Coronary artery (tissue), 2 donors: ENCODE results near the gene ELFN1.
A peak's percentile ranks its signal among the peaks of the same experiment; 100 is the strongest.

Experiments used
- DNase-seq: peaks from one replicate; pipeline ENCODE4 v3.0.0-alpha.2; 2017; ENCODE audit warnings: low spot score
- H3K27ac ChIP-seq, 2 donors: fragments of 200-600 bp; sonication (generic); one replicate each; pipeline ENCODE4 v1.5.1; 2016 to 2019
- H3K4me3 ChIP-seq: fragments of 200-600 bp; sonication (generic); 2 replicates; pipeline ENCODE4 v1.5.1; 2016; ENCODE audit warnings: mild to moderate bottlenecking, moderate library complexity
- CTCF ChIP-seq: fragments of 200-600 bp; sonication (generic); IDR thresholded peaks from one replicate; pipeline ENCODE4 v1.5.1; 2019; ENCODE audit warnings: antibody characterized with exemption

Gene ELFN1

GRCh38 chr7:1677206-1678080 lies 7.4 kb downstream of the ELFN1 start:
- no peak overlapping the region for H3K4me3 ChIP-seq
- H3K27ac ChIP-seq: no peak overlapping the region
- TF ChIP-seq CTCF: no peak
- DNase-seq: peak; percentile 46

DNA sequence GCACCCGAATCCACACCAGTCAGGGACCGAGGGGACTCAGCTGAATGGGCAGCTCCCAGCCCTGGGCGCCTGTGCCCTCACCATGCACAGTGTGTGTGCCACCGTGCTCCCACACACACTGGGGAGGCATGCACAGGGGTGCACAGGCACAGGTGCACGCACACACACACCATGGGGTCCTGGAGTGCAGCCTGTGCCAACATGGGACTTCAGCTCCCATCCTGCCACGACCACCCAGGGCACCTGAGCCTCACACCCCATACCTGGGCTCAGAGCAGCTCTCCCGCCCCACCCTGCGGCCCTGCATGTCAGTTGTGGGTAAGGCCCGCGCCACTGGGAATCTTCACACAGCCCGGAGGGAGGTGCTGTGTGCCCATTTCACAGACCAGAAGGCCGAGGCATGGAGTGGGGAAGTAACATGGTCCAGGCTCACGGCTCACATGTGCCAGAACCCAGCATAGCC lies 8.0 kb downstream of the ELFN1 start:
- no peak for TF ChIP-seq CTCF
- Histone ChIP-seq H3K4me3 (no peak overlapping the region), H3K27ac (no peak overlapping the region)
- peak; percentile 49 for DNase-seq

DNA sequence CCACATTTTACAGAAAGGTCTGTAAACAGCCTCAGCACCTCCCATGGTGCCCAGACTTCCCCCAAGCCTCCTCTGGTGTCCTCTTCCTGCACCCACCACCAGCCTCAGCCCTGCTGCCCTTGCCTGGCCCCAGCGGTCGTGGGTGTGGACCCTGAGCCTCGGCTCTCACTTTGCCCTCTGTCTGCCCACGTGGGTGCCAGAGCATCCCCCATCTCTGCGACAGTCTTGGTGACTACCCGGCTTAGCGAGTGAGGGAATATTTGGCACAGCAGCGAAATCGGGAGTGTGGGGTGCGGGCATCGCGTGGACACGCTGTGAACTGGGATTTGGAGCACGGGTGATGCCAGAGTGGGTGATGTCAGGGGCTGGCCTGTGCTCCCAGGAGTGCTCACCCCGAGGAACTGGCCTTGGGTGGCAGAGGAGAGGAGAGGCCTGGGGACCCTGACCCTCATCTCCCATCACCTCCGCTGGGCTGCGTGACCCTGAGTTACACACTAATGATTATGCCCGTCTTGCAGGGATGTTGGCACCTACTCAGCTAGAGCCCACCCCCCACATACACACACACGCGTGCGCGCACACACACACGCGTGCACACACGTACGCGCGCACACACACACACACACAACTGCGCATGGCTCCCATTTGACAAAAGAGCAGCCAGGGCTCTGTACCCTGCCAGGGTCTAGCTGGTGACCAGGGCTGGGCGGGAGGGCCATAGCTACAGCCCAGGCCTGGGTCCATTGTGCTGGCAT lies 8.7 kb downstream of the ELFN1 start:
- no peak overlapping the region for H3K4me3 ChIP-seq
- no peak for TF ChIP-seq CTCF
- no peak overlapping the region for H3K27ac ChIP-seq
- DNase-seq: peak; percentile 47

- no peak for TF ChIP-seq CTCF
- peak; percentile 59 for DNase-seq
- Histone ChIP-seq H3K27ac (no peak overlapping the region), H3K4me3 (no peak overlapping the region)
These were observed 9.4 kb downstream of the ELFN1 start for GRCh38 chr7:1679326-1679965.

- no peak overlapping the region for H3K4me3 ChIP-seq
- H3K27ac ChIP-seq: no peak overlapping the region
- no peak for TF ChIP-seq CTCF
- DNase-seq: no peak
These were observed 10.1 kb downstream of the ELFN1 start for GRCh38 chr7:1679966-1680730.

DNA sequence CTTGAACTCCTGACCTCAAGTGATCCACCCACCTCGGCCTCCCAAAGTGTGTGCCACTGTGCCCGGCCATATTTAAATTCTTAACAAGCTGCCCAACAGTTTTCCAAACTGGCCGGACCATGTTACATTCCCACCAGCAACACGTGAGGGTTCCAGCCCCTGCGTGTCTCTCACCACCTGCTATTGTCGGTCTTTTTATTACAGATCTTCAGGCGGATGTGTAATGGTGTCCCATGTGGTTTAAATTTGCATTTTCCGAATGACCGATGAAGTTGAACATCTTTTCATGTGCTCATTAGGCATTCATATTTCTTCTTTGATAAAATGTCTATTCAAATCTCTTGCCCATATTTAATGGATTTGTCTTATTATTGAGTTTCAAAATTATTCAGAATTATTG lies 11.5 kb downstream of the ELFN1 start:
- TF ChIP-seq CTCF: no peak
- DNase-seq: peak; percentile 36
- no peak overlapping the region for H3K4me3 ChIP-seq
- H3K27ac ChIP-seq: no peak overlapping the region
